Bronchial epithelial cell (primary cell): ENCODE data around the gene UFD1. TPM values are rescaled to one million over a fixed set of nuclear protein-coding genes. Genes with fewer than 3 reads are reported as not detected.

ENCODE experiments used
- DNase-seq: peaks from one replicate; pipeline ENCODE4 v3.0.0-alpha.2; 2010; ENCODE audit warnings: low read depth
- FAIRE-seq: peaks from 2 replicates; lab custom pipeline; 2011; peaks lifted over from hg19 to GRCh38; lab: Jason Lieb, UNC
- H3K27me3 ChIP-seq: 2 replicates; pipeline ENCODE4 v1.5.1; 2011; ENCODE audit warnings: low read length; ENCODE audit not compliant: control insufficient read depth, insufficient read depth
- H3K36me3 ChIP-seq: 2 replicates; pipeline ENCODE4 v1.5.1; 2011; ENCODE audit warnings: low read length; ENCODE audit not compliant: control insufficient read depth, insufficient read depth
- H3K4me3 ChIP-seq: 2 replicates; pipeline ENCODE4 v1.5.1; 2011; ENCODE audit warnings: mild to moderate bottlenecking, low read depth, low read length, control low read depth
- total RNA-seq: library from RNA; depleted of rRNA; stranded (reverse); fragments of >200 nt; gene quantifications from 2 replicates; pipeline ENCODE4 v1.2.1, GENCODE V29; 2014
- TF ChIP-seq, protein P1 (sequence below): IDR thresholded peaks from 2 replicates; pipeline ENCODE4 v1.5.1; 2011; ENCODE audit warnings: mild to moderate bottlenecking, moderate library complexity, low read length, control low read depth, inconsistent platforms; ENCODE audit not compliant: insufficient read depth, severe bottlenecking

Gene UFD1
- total RNA-seq, 1 donor from 2014 or later: 66.9 TPM

DNA sequence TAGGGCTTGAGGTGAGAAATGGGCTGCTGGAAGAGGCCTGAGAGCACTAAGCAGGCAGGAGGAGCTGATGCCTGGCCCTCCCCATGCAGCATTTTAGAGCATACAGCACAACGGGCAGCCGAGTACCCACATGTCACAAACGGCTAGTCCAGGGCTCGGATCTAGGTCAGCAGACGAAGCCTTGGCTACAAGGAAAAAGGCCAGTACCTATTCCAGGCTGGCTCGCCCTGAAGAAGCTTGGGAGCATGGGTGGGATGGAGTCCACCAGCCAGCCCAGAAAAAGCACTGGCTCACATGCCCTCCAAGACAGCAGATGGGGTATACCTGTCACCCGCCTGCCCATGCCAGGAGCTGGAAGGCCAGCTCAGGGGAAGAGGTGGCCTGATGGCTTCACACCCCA is 9.6 kb downstream of the UFD1 start:
- TF ChIP-seq, protein P1, sequence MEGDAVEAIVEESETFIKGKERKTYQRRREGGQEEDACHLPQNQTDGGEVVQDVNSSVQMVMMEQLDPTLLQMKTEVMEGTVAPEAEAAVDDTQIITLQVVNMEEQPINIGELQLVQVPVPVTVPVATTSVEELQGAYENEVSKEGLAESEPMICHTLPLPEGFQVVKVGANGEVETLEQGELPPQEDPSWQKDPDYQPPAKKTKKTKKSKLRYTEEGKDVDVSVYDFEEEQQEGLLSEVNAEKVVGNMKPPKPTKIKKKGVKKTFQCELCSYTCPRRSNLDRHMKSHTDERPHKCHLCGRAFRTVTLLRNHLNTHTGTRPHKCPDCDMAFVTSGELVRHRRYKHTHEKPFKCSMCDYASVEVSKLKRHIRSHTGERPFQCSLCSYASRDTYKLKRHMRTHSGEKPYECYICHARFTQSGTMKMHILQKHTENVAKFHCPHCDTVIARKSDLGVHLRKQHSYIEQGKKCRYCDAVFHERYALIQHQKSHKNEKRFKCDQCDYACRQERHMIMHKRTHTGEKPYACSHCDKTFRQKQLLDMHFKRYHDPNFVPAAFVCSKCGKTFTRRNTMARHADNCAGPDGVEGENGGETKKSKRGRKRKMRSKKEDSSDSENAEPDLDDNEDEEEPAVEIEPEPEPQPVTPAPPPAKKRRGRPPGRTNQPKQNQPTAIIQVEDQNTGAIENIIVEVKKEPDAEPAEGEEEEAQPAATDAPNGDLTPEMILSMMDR: no peak
- Histone ChIP-seq H3K36me3 (peaks cover 59% of the 10 kb centered on the region), H3K4me3 (no peak overlapping the region), H3K27me3 (no peaks in the 10 kb centered on the region)
- FAIRE-seq (no peak), DNase-seq (no peak)

DNA sequence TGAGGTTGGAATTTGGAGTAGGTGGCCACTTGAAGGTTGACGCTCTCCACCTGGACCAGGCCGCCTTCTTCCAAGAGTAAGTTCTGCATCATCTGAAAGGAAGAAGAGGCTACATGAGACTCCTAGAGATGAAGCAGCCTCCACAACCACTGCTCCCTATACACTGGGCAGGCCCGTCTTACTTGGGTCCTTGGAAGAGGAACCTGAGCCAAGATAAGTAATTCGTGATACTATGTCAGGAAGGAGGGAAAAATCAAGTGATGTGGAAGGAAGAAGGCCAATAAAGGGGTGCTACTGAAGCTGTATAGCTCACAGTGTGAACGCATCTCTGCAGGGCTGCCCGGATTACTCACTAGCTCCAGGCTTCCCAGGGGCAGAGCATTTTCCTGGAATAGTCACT is 11.1 kb downstream of the UFD1 start:
- DNase-seq (no peak), FAIRE-seq (no peak)
- H3K27me3 ChIP-seq: no peaks in the 10 kb centered on the region
- H3K4me3 ChIP-seq: no peak overlapping the region
- TF ChIP-seq, protein P1: no peak
- H3K36me3 ChIP-seq: peaks cover 57% of the 10 kb centered on the region

DNA sequence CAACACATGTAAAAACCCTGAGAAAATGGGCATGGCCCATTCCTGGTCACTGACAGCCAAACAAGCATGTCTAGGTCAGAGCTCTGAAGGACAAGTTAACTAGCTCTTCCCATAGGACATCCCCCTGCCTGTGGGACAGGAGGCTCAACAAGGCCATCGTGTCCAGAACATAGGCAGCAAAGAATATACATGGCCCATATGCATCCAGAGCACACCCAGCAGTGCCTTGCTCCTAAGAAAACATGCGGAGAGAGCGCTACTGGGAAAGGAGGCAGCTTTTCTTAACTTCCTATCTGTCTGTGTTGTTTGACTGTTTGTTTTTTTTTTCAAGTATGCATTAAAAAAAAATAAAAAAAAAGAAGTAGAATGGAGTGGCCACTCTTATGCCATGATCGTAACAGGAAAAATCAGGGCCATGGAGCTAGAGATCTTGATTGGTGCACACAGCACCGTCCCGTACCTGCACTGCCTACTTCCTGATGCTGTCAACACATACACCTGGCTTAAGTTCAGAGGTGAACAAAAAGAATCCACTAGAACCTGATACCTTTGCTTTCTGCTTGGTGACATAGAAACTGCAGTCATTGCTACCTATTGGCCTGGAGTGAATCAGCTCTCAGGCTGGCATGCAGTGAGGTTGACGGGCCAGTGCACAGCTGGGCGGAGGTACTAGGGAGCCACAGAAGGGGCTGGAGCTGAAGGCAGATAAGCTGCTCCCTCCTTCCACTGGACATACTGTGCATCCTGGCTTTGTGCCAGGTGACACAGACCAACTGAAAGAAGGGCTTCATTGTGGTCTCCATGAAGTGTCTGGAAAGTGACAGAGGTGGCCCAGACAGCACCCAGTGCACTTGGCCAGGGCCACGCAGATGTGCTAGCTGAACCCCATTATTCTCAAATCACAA is 11.9 kb downstream of the UFD1 start:
- H3K4me3 ChIP-seq: no peak overlapping the region
- no peak for DNase-seq
- no peak for FAIRE-seq
- H3K27me3 ChIP-seq: no peaks in the 10 kb centered on the region
- TF ChIP-seq, protein P1: no peak
- H3K36me3 ChIP-seq: peaks cover 50% of the 10 kb centered on the region

DNA sequence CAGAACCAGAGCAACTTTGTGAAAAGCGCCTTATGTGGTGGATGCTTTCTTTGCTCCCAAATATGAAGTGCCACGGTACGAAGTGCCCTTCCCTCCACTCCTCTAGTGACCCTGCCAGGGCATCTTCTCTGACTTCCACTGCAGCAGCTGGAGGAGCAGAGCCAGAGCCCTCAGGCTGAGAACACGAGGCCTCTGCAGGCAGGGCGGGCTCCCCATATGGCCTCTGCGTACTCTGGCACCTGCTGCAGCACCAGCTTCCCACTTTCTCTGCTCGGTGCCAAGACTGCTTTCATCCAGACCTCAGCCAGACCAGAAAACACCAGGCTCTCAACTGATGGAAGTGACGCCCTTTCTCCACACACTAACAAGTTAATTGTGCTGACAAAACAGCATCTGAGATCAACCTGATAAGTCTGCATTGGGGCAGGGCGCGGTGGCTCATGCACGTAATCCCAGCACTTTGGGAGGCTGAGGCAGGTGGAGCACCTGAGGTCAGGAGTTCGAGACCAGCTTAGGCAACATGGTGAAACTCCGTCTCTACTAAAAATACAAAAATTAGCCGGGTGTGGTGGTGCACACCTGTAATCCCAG is 12.8 kb downstream of the UFD1 start:
- H3K36me3 ChIP-seq: peaks cover 45% of the 10 kb centered on the region
- TF ChIP-seq, protein P1: no peak

DNA sequence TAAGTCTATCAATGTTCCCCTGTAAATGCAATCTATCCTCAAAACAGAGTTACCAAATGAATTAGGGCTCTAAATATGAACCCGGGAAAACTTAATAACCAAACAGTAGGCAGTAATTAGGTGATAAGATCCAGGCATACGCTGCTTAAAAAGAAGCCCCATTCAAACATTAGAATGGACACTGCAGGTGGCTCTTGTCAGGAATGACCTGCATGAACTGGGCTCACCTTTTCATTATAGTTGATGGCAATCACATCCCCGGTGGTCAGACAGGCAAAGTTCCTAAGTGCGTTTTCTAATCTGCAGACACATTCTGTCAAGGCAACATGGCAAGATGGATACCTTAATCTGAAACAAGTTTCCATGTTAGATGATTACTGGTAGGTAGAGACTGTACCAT is 14.0 kb downstream of the UFD1 start:
- DNase-seq: no peak
- Histone ChIP-seq H3K27me3 (no peaks in the 10 kb centered on the region), H3K36me3 (peaks cover 38% of the 10 kb centered on the region), H3K4me3 (no peak overlapping the region)
- TF ChIP-seq, protein P1: no peak
- FAIRE-seq: no peak

More for the DNA sequence above, 12.8 kb downstream of the UFD1 start:
- Histone ChIP-seq H3K4me3 (no peak overlapping the region), H3K27me3 (no peaks in the 10 kb centered on the region)
- no peak for DNase-seq
- no peak for FAIRE-seq
